ENCODE results near the gene PAX6. TPM values are rescaled to one million over a fixed set of nuclear protein-coding genes. Genes with fewer than 3 reads are reported as not detected.

PAX6 gene
- total and polyA plus RNA-seq, 9 of the 15 experiments (the other 6 are each of a cell fraction or from before 2014, with no cell fraction given) = 1.5 to 10.9 (median 5.3) TPM

DNA sequence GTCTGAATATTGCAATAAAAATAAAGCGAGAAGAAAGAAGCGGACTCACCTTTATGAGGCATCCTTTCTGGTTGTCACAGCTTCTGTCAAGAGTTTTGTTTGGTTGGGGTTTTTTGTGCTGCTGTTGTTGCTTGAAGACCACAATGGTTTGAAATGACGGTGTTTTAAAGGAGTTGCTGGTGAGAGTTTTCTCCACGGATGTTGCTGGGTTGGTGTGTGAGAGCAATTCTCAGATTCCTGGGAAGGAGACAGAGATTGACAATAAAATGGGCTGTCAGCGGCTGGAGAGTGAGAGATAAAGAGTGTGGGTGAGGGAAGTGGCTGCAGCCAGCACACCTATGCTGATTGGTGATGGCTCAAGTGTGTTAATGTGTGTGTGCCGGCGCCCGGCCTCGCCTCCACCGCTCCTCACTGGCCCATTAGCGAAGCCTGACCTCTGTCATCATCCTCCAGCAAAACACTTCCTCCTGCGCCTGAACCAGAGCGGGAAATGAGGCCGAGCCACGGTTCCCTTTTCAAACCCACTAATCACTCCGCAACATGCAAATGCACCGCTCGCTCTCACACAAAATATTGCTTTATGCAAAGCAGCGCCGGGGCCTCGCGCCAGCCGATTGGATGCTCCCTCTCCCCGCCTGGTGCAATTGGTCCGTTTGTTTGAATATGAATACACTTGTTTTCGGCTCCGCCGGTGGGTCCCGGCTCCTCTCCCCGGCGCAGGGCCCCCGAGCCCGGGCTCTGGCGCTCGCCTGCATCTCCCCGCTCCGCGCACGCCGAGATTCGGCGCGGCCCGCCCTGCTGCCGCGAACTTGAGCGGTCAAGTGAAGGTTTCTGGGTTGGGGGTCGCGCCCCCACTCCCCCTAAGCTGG lies at the start of gene PAX6 (continued):
- TF ChIP-seq SRF (CRISPR knock-in tag; IDR thresholded peaks at IDR 0.05) (no peak), ZSCAN29 (IDR thresholded peaks at IDR 0.05) (no peak), SMARCC2 (IDR thresholded peaks at IDR 0.05; ENCODE audit: low read depth) (no peak), SAP30 (IDR thresholded peaks at IDR 0.05; ENCODE audit: borderline replicate concordance, insufficient read depth, low read depth, low read length, poor library complexity, severe bottlenecking) (no peak), TRIM24 (IDR thresholded peaks at IDR 0.05) (no peak), NFRKB (IDR thresholded peaks at IDR 0.05; ENCODE audit: low read depth) (no peak), KAT7 (CRISPR knock-in tag; IDR thresholded peaks at IDR 0.05; ENCODE audit: borderline replicate concordance) (0 out of 2 replicates have a peak, but pooled peaks have one; percentile 37), ZNF408 (CRISPR knock-in tag; IDR thresholded peaks at IDR 0.05; ENCODE audit: low read depth) (no peak), GABPB2 (CRISPR knock-in tag; conservative IDR thresholded peaks at IDR 0.05) (no peak), MCM5 (IDR thresholded peaks at IDR 0.05; ENCODE audit: low read depth) (no peak)
- TF ChIP-seq, protein P1, sequence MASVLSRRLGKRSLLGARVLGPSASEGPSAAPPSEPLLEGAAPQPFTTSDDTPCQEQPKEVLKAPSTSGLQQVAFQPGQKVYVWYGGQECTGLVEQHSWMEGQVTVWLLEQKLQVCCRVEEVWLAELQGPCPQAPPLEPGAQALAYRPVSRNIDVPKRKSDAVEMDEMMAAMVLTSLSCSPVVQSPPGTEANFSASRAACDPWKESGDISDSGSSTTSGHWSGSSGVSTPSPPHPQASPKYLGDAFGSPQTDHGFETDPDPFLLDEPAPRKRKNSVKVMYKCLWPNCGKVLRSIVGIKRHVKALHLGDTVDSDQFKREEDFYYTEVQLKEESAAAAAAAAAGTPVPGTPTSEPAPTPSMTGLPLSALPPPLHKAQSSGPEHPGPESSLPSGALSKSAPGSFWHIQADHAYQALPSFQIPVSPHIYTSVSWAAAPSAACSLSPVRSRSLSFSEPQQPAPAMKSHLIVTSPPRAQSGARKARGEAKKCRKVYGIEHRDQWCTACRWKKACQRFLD (CRISPR knock-in tag; IDR thresholded peaks at IDR 0.05) = 0 out of 2 replicates have a peak, but pooled peaks have one; percentile 42
- TF ChIP-seq, protein P2, sequence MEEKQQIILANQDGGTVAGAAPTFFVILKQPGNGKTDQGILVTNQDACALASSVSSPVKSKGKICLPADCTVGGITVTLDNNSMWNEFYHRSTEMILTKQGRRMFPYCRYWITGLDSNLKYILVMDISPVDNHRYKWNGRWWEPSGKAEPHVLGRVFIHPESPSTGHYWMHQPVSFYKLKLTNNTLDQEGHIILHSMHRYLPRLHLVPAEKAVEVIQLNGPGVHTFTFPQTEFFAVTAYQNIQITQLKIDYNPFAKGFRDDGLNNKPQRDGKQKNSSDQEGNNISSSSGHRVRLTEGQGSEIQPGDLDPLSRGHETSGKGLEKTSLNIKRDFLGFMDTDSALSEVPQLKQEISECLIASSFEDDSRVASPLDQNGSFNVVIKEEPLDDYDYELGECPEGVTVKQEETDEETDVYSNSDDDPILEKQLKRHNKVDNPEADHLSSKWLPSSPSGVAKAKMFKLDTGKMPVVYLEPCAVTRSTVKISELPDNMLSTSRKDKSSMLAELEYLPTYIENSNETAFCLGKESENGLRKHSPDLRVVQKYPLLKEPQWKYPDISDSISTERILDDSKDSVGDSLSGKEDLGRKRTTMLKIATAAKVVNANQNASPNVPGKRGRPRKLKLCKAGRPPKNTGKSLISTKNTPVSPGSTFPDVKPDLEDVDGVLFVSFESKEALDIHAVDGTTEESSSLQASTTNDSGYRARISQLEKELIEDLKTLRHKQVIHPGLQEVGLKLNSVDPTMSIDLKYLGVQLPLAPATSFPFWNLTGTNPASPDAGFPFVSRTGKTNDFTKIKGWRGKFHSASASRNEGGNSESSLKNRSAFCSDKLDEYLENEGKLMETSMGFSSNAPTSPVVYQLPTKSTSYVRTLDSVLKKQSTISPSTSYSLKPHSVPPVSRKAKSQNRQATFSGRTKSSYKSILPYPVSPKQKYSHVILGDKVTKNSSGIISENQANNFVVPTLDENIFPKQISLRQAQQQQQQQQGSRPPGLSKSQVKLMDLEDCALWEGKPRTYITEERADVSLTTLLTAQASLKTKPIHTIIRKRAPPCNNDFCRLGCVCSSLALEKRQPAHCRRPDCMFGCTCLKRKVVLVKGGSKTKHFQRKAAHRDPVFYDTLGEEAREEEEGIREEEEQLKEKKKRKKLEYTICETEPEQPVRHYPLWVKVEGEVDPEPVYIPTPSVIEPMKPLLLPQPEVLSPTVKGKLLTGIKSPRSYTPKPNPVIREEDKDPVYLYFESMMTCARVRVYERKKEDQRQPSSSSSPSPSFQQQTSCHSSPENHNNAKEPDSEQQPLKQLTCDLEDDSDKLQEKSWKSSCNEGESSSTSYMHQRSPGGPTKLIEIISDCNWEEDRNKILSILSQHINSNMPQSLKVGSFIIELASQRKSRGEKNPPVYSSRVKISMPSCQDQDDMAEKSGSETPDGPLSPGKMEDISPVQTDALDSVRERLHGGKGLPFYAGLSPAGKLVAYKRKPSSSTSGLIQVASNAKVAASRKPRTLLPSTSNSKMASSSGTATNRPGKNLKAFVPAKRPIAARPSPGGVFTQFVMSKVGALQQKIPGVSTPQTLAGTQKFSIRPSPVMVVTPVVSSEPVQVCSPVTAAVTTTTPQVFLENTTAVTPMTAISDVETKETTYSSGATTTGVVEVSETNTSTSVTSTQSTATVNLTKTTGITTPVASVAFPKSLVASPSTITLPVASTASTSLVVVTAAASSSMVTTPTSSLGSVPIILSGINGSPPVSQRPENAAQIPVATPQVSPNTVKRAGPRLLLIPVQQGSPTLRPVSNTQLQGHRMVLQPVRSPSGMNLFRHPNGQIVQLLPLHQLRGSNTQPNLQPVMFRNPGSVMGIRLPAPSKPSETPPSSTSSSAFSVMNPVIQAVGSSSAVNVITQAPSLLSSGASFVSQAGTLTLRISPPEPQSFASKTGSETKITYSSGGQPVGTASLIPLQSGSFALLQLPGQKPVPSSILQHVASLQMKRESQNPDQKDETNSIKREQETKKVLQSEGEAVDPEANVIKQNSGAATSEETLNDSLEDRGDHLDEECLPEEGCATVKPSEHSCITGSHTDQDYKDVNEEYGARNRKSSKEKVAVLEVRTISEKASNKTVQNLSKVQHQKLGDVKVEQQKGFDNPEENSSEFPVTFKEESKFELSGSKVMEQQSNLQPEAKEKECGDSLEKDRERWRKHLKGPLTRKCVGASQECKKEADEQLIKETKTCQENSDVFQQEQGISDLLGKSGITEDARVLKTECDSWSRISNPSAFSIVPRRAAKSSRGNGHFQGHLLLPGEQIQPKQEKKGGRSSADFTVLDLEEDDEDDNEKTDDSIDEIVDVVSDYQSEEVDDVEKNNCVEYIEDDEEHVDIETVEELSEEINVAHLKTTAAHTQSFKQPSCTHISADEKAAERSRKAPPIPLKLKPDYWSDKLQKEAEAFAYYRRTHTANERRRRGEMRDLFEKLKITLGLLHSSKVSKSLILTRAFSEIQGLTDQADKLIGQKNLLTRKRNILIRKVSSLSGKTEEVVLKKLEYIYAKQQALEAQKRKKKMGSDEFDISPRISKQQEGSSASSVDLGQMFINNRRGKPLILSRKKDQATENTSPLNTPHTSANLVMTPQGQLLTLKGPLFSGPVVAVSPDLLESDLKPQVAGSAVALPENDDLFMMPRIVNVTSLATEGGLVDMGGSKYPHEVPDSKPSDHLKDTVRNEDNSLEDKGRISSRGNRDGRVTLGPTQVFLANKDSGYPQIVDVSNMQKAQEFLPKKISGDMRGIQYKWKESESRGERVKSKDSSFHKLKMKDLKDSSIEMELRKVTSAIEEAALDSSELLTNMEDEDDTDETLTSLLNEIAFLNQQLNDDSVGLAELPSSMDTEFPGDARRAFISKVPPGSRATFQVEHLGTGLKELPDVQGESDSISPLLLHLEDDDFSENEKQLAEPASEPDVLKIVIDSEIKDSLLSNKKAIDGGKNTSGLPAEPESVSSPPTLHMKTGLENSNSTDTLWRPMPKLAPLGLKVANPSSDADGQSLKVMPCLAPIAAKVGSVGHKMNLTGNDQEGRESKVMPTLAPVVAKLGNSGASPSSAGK (IDR thresholded peaks at IDR 0.05) = peak; percentile 76

Measured in K562 (cell line).